GM19193 (cell line): Measurements from ENCODE around the gene MUL1.

Source experiments
- POLR2A ChIP-seq: IDR thresholded peaks from 4 replicates; pipeline ENCODE4 v1.6.1; 2011; ENCODE audit not compliant: insufficient read depth, insufficient read length; ENCODE audit errors: extremely low read depth

Gene MUL1

DNA sequence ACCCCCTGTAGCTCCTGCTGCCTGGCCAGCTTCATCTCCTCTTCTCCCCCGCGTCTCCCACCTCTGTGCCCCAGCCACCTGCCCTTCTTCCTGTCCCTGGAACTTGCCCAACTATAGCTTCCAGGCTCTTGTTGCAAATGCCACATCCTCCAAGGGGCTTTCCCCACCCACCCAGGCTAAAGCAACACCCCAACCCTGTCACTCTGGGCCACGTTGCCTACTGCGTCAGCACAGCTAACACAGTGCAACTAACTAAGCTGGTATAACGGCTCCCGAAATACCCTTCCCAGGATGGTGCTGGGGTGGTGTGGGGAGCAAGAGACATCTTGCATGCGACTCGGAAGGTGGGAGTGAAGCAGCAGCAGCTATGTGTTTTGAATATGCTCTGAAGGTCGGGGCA lies 41.7 kb downstream of the MUL1 start:
- no peak for TF ChIP-seq POLR2A

DNA sequence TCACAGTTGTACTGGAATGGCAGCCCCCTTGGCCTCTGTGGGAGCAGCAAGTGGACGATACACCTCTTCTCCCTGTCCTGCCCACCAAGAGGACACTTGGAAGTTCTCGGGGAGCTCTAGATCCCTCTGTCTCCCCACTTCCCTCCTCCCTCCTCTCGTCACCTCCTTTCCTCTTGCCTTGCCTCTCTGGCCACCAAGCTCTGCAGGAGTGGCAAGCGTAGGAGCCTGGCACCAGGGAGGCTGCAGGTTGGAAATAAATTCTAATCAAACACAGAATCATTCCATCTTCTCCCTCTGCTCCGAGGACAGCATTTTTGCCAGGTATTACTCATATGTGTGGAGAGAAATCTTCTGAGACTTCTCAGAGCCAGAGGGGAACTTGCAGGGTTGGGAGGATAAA lies 42.8 kb downstream of the MUL1 start:
- no peak for TF ChIP-seq POLR2A

DNA sequence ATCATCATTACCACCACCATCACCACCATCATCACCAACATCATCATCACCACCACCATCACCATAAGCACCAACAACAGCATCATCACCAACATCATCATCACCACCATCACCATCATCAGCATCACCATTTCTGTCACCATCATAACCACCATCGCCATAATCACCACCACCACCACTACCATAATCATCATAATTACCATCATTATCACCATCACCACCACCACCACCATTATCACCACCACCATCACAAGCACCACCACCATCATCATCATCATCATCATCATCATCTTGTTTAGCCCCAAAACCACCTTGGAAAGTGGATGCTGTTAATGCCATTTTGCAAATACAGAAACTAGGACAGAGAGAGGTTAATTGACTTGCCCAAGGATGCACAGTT lies 44.4 kb downstream of the MUL1 start:
- no peak for TF ChIP-seq POLR2A

DNA sequence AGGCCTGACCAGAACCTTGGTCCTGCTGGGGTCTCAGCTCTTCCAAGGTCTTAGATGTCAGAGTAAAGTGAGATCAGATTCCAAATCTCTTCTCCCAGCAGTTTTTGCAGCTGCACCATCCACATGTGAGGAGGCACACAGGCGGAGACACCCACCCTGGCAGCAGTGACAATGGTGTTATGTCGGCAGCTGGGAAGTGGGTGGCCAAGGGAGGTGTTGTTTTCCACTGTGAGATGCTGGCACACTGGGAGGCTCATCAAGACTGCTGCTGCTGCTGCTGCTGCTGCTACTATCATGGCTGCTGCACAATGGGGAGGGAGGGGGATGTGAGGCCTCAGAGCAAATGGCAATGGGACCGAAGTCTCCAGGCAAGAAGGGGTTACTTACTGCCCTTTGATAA lies 45.6 kb downstream of the MUL1 start:
- TF ChIP-seq POLR2A: no peak

DNA sequence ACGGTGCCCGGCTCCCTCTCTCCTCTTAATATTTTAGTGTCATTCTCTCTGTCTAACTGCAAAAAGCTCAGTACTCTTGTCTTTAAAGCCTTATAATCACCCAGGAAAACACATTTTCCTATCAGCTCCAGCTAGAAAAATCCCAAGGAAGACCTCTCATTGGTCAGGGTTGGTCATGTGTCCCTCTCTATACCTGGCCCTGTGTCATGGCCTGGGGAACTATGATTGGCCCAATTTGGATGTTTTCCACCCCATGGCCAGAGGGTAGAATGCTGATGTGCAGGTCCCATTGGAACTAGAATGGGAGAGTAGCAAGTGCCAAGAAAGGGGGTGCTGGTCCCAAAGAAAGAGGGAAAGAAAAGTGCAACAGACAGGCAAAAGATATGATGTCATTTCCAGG lies 49.2 kb downstream of the MUL1 start:
- TF ChIP-seq POLR2A: no peak

DNA sequence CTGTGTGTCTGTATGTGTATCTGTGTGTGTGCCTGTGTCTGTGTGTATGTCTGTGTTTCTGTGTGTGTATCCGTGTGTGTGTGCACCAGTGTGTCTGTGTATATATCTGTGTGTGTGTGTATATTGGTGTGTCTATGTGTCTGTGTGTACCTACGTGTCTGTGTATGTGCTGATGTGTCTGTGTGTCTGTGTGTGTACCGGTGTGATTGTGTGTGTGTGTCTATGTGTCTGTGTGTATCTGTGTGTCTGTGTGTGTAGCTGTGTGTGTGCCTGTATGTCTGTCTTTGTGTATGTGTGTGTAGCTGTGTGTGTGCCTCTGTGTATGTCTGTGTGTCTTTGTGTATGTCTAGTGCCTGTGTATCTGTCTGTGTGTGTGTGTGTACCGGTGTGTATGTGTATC lies 53.9 kb downstream of the MUL1 start:
- TF ChIP-seq POLR2A: no peak

DNA sequence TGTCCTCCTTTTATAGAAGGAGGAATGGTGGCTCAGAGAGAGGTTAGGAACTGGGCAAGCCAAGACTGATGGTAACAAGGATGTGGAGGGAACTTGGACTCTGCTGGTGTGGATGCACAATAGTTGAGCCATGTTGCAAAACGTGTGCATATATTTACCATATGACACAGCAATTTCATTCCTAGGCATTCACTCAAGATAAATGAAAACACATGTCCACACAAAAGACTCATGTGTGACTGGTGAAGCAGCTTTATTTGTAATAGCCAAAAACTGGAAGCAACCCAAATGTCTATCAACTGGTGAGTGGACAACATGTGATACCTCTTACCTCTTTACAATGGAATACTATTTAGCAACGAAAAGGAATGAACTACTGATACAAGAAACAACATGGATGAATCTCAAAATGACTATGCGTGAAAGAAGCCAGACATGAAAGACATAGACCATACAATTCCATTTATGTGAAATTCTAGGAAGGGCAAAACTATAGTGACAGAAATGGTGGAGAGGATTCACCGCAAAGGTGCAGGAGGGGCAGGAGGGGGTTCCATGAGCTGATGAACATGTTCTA lies 58.1 kb downstream of the MUL1 start:
- no peak for TF ChIP-seq POLR2A
